ENCODE data around the gene CDH18.

CDH18 gene, protein sequence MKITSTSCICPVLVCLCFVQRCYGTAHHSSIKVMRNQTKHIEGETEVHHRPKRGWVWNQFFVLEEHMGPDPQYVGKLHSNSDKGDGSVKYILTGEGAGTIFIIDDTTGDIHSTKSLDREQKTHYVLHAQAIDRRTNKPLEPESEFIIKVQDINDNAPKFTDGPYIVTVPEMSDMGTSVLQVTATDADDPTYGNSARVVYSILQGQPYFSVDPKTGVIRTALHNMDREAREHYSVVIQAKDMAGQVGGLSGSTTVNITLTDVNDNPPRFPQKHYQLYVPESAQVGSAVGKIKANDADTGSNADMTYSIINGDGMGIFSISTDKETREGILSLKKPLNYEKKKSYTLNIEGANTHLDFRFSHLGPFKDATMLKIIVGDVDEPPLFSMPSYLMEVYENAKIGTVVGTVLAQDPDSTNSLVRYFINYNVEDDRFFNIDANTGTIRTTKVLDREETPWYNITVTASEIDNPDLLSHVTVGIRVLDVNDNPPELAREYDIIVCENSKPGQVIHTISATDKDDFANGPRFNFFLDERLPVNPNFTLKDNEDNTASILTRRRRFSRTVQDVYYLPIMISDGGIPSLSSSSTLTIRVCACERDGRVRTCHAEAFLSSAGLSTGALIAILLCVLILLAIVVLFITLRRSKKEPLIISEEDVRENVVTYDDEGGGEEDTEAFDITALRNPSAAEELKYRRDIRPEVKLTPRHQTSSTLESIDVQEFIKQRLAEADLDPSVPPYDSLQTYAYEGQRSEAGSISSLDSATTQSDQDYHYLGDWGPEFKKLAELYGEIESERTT

DNA sequence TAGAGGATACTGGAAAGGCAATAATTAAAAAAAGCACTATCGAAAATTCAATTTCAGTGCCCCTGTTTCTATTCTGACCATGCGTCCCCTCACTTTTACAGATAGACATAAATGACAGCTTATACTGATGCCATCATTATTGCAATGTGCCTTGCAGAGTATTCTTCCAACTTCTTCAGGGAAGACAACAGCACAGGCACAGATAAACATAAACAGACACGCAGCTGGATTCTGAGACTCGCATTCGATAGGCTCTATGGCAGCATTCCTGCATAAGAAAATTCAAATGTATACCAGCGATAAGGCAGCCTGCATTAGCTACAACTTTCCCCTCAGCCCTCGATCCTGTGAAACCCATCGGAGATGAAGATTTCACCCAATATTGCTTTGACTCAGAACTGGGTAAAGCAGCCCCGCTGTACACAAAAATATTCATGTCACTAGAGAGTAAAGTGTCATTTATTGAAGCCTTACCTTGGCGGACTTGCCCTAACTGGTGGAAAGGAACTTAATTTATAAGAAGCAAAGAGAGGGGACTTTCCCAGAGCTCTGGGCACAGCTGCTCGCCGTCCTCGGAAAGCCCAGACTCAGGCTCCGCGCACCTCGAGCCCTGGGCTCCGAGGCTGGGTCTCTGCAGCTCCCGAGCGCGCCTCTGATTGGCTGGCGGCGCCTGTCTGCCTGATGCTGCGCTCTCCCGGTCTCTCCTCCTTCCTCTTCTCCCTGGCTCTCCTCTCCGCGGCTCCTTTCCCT lies at the start of gene CDH18:
Gene CDH18 (minus strand): TSS at position 589 of the 750 bp plus-strand sequence. CDS start 149,214 bp downstream, outside the sequence.
- no peak for DNase-seq (ENCODE audit: low read depth in 2 of 2)

DNA sequence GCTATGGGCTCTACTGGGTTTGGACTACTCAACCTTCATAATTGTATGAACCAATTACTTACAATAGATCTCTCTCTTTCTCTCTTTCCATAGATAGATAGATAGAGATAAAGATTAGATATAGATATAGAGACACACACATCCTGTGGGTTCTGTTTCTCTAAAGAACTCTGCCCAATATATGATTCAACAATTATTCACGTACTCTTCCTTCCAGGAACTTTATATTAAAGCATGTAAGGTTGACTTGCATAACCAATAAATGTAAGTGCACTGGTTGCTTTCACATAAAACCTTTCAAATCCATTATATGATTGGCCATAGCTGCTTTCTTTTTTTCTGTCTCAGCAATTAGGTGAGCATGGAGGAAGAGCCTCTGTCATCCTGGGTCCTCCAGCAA lies 46.7 kb upstream of the CDH18 start:
- no peak for DNase-seq (ENCODE audit: low read depth in 2 of 2)

DNA sequence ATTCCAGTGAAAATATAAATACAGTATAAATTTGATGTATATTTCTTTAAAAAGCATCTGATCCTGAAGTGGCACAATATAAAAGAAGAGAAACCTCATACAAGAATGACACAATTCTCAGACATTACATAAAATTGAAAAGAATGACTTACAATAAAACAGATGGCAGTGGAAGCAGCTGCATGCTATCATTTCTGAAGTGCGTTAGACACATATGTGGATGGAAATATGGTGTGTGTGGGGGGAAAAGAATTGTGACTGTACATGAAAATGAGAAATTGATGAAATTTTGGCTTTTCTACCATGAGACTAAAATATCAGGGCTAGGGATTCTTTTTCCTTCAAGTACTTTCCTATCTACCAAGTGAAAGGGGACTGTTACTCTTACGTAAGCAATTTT lies 45.9 kb upstream of the CDH18 start:
- no peak for DNase-seq (ENCODE audit: low read depth in 2 of 2)

DNA sequence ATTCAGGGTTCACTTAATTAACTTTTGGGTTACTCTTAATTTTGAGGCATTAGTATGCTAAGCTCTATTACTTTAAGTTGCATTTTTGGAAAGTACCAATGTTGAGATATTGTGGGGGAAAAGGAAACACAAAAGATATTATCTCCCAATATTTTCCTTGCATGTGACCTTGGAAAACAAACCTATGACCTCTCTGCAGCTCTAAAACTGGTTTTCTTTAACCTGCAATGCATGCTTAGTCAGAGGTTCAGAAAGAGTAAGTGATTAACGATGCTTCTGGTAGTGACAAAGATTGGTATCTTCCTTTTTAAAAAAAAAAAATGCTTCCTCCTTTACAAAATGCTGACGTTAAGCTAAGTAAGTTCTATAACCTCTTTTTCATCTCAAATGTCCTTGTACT lies 44.9 kb upstream of the CDH18 start:
- no peak for DNase-seq (ENCODE audit: low read depth in 2 of 2)

DNA sequence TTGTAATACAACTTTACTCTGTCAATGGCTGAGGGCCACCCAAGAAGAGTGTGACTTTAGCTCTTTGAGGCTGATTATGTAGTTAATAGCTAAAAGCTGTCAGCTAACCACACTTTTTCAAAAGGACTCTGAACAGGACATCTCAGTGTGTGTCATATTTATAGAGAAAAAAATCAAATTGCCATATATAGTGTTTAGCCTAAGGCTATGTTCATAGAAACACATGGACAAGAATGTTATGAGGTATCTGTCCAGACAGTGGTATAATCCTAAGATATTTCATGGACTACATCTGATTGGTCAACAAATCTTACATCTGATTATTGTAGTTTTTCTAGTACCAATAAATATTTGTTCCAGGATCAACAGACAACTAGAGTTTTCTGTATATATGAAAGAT lies 42.1 kb upstream of the CDH18 start:
- DNase-seq (ENCODE audit: low read depth in 2 of 2) = no peak

DNA sequence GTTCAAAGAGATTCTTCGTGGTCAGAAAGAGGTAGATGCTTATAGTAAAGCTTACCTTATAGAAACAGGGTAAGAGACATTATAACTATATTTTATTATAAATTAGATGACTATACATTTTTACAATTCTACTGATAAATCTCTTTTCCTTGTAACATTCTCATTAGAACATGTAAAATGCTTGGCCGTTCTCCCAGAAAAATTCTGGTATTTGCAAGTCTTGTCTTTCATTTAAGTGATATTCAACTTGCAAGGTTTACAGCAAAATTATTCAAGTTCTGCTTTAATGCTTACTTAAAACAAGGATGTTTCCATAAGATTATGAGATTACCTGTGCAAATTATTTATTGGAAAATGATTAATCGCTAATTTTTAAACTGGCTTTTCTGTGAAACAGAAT lies 41.3 kb upstream of the CDH18 start:
- DNase-seq (ENCODE audit: low read depth in 2 of 2) = no peak

DNA sequence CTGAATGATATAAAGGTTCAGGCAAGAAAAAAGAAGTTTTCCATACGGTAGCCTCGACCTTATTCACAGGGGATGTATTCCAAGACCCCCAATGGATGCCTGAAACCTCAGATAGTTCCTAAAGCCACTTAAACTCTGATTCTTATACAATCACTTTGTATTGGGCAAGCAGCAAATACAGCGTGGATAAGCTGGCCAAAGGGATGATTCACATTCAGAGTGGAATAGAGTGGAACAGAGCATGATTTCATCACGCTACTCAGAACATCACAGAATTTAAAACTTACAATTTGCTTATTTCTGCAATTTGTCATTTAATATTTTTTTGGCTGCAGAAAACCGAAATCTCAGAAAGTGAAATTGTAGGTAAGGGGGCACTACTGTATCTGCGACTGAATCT lies 40.5 kb upstream of the CDH18 start:
- DNase-seq (ENCODE audit: low read depth in 2 of 2) = no peak

DNA sequence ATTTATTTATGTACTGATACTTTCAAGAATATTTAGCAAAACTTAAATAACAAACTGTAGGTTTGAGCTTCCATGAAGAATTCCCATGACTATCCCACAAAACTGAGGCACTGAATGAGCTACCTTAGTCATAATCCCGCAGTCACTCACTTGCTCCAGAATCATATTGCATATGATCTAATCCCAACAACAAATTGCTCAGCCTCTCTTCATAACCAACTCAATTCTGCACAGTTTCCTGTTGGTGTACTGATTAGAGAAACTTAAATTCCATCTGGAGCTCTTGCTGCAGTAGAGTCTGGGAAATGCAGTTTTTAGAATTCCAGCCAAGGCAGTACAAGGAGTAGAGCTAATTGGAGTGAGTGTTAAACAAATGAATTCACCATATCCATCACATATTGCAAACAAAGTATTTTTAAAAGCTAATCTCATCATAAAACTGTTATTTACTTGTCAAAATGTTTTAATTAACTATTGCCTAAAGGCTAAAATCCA lies 35.7 kb upstream of the CDH18 start:
- no peak for DNase-seq (ENCODE audit: low read depth in 2 of 2)

DNA sequence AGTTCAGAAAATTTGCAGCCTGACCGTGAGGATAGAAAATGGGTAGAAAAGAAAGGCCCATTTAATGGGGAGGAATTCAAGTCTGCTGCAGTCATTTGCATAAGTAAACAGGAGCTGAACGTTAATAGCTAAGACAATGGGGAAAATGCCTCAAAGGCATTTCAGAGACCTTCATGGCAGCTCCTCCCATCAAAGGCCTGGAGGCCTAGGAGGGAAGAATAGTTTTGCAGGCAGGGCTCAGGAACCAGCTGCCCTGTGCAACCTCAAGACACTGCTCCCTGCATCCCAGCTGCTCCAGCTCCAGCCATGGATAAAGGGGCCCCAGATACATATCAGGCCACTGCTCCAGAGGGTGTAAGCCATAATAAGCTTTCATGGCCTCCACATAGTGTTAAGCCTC lies 32.2 kb upstream of the CDH18 start:
- no peak for DNase-seq (ENCODE audit: low read depth in 2 of 2)

DNA sequence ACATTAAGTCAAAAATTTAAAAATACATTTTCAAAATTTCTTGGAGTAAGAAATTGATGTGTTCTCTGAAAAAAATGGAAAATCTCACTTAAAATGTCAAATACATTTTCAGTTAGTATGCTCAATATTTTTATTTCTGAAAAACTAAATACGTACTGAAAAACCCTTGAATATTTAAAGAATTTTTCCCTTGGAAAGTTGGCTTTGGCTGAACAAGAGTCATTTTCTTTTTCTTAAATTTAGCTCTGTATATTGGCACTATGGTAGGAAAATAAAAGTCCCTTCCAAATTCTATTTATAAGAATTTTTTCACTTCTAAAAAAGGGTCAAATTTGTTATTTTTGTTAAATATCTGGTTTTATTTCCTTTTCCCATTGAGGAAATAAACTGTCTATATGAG lies 29.0 kb upstream of the CDH18 start:
- no peak for DNase-seq (ENCODE audit: low read depth in 2 of 2)

DNA sequence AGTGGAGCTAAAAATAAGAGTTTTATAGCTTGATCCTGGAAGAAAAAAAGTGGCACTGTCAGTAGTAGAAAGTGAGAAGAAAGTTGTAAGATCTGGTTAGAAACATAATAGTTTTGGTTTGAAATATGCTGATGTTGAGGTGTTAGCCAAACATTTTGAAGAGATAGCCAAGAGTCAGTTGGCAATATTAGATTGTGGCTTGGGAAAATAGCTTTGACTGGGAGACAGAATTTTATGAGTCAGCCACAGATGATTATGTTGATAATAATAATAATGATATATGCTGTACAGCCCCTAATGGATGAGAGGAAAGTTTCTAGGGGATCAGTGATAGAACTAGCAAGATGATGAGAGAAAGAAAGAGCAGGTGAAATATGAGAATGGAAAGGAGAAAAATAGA lies 12.4 kb upstream of the CDH18 start:
- no peak for DNase-seq (ENCODE audit: low read depth in 2 of 2)

DNA sequence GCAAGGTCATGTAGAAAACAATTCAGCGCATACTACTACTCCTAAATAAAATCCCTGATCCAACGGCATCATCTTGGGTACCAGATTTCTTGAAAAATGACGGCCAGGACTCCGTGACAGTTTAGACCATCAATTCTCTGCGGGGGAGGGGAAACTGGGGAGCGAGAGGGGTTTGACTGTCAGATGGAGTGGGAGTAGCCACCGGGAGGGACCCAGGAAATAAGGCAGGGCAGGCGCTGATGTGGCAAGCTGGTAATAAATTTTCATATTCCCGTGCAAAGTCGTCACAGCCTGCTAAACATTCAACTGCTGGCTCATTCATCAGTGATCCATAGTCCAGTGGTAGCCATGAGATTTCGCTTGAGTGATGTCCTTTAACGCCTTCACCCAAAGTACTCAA lies 457 bp upstream of the CDH18 start:
- no peak for DNase-seq (ENCODE audit: low read depth in 2 of 2)

DNA sequence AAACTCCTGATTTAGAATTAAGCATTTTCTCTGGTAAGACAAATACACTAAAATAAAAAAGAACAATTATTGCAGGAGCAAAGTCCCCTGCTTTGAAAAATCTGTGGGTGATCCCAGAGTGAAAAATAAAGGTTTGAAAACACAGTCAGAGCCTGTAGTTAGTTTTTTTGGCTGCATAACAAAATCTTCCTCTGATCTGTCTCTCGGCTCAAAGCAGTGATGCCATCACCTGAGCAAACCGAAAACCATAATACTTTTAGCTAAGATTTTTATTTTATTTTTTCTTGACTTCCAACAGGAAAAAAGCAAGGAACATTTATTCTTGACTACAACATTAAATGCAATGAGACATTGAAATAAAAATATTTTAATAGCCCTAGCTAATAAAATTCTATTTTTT lies 1.2 kb downstream of the CDH18 start:
- no peak for DNase-seq (ENCODE audit: low read depth in 2 of 2)

DNA sequence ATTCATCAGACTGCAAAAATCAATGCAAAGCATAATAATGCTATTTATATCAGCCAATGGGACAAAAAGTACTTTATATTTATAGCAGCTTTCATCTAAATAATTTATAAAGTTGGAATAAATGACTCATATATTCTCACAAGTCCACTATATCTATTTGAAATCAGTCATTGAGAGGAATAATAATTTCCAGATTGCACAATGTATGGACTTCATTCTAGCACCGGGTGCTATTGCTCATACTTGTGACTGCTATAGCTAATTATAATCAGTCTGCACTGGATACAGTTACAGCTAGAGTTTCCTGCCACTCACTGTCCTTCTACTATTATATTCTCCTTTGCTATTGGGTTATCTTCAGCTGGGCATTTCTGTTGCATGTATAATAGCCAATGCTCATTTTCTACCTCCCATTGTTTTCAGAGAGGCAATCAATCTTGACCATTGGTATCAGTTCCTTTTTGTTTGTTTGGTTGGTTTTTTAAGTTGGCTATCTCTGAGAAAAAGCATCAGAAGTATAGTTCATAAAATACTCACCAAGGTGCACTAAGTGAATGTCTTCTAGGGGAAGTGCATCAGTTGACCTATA lies 1.9 kb downstream of the CDH18 start:
- DNase-seq (ENCODE audit: low read depth in 2 of 2) = no peak

DNA sequence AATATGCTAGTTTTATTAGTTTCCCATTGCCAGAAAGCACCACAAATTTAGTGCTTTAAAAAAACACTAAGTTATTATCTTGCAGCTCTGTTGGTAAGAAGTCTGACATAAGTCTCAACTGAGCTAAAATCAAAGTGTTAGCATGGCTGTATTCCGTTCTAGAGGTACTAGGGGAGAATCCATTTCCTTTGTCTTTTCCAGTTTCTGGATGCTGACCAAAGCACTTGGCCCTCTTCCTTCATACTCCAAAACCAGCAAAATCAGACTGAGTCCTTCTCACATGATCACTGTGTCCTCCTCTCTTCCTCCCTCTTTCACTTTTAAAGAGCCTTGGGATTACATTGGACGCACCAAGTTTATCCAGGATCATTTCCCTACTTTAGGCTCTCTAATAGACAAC lies 9.5 kb downstream of the CDH18 start:
- DNase-seq (ENCODE audit: low read depth in 2 of 2) = no peak

DNA sequence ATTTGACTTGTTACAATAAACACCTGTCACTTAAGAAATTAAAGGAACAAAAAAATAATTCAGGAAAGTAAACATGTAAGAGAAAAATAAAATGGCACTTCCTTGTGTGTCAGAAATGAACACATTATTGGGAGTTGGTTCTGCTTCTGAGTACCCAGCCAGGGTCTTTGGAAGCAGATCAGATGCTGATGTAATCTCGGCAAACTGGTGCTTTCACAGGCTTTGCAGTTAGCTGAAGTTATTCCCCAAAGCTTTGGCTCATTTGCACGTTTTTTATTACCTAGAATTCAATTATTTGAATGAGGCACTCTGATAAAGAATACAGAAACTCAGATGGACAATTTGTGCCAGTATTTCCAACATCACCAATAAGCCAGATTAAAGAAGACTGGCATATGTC lies 10.9 kb downstream of the CDH18 start:
- no peak for DNase-seq (ENCODE audit: low read depth in 2 of 2)

DNA sequence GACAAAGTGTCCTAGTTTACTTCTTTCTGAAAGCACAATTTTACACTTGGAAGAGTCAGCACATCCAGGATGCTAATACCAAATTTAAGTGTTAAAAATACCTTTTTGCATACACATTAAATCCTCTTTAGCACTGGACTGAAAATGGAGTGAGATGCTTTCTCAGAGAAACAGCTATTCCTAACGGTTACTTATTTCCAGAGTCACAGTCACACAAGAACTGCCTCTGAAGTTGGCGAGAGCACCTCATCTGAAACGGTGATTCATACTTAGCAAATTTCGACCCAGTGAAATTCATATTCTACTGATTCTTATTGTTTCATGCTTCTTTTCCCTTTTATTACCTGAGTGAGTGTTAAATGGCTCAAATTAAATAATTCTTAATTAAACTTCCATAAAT lies 12.2 kb downstream of the CDH18 start:
- DNase-seq (ENCODE audit: low read depth in 2 of 2) = no peak

DNA sequence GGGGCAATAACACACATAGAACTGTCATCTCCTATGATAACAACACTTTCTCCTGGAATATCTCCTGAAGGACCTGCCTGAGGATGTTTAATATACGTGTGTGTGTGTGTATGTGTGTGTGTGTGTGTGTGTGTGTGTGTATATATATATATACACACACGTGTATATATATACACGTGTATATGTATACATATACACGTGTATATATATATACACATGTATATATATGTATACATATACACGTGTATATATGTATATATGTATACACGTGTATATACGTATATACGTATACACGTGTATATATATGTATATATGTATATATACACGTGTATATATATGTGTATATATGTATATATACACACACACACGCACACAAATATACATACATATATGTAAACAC lies 27.5 kb downstream of the CDH18 start:
- DNase-seq (ENCODE audit: low read depth in 2 of 2) = no peak

DNA sequence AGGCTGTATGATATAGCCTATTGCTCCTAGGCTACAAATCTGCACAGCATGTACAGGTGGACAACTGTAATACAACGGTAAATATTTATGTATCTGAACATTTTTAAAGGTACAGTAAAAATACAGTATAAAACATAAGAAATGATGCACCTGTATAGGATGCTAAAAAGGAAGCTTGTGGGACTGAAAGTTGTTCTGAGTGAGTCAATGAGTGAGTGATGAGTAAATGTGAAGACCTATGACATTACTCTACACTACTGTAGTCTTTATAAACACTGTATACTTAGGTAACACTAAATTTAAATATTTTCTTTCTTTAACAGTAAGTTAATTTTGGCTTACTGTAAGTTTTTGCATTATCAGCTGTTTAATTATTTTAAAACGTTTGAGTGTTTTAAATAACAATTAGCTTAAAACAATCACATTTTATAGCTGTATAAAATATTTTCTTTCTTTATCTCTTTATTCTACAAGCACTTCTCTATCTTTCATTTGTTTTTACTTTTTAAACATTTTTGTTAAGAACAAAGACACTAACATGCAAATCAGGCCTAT lies 28.1 kb downstream of the CDH18 start:
- DNase-seq (ENCODE audit: low read depth in 2 of 2) = no peak

DNA sequence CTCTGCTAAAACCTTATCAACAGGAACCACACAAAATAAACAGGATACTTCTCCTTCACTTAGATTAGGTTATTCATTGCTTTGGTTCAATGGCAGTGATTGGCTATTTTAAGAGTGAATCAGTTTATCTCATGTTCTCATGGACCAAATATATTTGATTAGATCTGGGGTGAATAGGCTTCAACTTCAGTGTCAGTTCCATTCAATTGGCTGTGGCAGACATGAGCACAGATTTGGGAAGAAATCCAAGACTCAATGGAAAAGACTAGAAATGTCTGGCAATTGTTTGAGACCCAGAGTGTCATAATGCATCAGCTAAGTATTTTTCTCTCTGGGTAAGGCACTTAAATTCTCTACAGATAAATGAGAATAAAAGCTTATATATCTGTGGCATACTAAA lies 37.1 kb downstream of the CDH18 start:
- DNase-seq (ENCODE audit: low read depth in 2 of 2) = no peak

DNA sequence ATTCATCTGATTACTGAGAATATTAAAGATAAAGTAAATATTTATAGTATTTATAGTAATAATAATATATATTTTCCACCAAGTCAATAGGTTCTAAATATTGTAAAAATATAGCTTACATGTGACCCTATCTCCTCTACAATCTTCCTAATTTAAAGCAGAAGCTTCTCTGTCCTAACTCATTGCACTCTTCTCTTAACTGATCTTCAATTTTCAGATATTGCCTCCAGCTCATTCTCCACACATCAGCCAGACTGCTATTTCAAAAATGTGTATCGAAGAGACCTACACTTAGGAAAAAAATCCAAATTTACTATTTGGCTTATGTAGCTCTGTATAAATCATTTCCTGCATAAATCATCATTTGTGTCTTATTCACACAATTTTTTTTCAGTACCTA lies 47.8 kb downstream of the CDH18 start:
- DNase-seq (ENCODE audit: low read depth in 2 of 2) = no peak

DNA sequence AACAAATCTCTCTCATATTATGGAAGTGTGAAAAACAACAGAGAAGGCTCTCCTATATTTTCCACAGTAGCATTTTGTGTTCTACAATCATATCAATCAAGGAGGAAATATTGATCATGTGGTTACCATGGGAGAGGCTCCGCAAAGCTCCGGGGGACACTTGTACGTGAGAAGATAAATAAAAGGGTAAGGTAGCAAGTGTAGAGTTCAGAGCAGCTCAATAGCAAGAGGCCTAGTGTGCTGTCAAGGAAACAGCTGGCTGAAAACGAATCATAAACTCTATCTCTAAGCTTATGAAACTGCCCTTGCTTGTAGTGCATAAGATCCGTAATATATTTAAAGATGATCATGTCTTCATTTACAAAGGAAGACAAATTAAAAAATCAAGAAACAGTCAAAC lies 57.5 kb downstream of the CDH18 start:
- no peak for DNase-seq (ENCODE audit: low read depth in 2 of 2)

Measured in stimulated activated CD8-positive, alpha-beta memory T cell treated with anti-CD3 and anti-CD28 coated beads, Interleukin-15, amount 100 ng/mL, for 48 hours (primary cell).